ENCODE measurements around the gene CHMP1A. TPM values are rescaled to one million over a fixed set of nuclear protein-coding genes. Genes with fewer than 3 reads are reported as not detected.

The CHMP1A gene
- total RNA-seq, 4 donors from 2014 or later: 54.5 to 101 (median 82.2) TPM

DNA sequence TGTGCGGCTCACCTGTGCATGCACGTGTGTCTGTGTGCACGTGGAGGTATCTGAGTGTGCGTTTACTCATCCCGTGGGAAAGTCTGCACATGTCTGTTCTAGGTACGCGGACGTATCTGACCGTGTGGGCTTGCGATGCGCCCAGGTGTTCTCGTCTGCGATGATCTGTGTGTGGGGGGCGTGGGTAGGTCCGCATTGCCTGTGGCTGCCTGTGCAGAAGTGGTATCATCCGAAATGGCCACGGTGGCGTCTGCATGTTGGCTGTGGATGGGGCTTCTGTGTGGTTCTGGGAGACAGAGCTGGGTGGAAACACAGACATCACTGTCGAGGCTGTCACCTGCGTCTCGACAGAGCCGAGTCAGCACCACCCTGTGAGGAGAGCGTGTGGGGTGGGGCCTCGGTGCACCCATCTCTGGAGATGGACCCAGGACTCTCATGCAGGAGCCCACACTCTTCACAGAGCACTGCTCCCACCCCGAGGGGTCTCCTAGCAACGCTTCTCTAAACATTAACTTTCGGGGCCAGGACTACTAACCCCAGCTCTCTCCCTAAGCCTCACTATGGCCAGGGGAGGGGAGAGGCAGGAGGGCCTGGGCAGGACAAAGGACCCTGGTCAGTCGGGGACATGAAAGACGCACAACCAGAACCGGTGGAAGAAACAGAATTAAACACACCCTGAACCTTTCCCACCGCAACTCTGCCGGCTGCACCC is 35.7 kb downstream of the CHMP1A start:
- 56 to 66% methylated on average over 5 to 18 of the region's 32 CpGs for whole genome bisulfite sequencing, 2 donors (ENCODE audit: low coverage in 1 of 2)
- Histone ChIP-seq H3K9me3 (no peaks in the 10 kb centered on the region), H3K27me3 (peaks cover 77% of the 10 kb centered on the region), H3K4me1 (no peaks in the 10 kb centered on the region), H3K27ac (no peak overlapping the region), H3K36me3 (no peaks in the 10 kb centered on the region), H3K4me3 (no peak overlapping the region)
- TF ChIP-seq EP300 (IDR thresholded peaks at IDR 0.05): no peak
- no peak for TF ChIP-seq POLR2A (IDR thresholded peaks at IDR 0.05)
- TF ChIP-seq, protein P1, sequence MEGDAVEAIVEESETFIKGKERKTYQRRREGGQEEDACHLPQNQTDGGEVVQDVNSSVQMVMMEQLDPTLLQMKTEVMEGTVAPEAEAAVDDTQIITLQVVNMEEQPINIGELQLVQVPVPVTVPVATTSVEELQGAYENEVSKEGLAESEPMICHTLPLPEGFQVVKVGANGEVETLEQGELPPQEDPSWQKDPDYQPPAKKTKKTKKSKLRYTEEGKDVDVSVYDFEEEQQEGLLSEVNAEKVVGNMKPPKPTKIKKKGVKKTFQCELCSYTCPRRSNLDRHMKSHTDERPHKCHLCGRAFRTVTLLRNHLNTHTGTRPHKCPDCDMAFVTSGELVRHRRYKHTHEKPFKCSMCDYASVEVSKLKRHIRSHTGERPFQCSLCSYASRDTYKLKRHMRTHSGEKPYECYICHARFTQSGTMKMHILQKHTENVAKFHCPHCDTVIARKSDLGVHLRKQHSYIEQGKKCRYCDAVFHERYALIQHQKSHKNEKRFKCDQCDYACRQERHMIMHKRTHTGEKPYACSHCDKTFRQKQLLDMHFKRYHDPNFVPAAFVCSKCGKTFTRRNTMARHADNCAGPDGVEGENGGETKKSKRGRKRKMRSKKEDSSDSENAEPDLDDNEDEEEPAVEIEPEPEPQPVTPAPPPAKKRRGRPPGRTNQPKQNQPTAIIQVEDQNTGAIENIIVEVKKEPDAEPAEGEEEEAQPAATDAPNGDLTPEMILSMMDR (IDR thresholded peaks at IDR 0.05): no peak
- no peak for TF ChIP-seq POLR2AphosphoS5 (IDR thresholded peaks at IDR 0.05)
- ATAC-seq: no peak

DNA sequence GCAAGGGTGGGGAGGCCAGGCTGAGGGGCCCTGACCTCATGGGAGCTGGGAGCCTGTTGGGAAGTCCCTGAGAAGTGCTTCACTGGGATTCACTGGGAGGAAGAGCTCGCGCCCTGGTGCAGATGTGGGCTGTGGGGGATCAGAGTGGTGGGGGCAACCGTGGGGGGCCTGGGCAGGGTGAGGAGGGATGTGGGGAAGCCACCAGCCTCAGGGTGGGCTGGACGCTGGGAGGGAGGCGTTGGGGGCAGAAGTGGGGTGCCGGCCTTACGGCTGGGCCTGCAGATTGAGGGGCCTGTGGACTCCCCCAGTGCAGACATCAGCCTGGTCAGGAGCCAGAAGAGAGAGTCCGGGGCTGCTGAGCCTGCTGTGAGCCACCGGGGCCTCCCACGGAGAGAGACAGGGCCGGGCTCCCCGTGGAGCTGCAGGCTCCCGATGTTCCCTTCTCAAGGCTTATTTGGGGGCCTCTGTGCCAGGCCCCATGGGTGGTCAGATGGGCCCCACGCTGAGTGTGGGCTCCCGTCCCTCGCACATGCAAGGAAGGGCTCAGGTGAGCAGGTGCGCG is 36.3 kb downstream of the CHMP1A start:
- WGBS, 2 donors (ENCODE audit: low coverage in 1 of 2): no CpG with 5 or more reads among the region's 18 CpGs
- Histone ChIP-seq H3K27me3 (peaks cover 84% of the 10 kb centered on the region), H3K4me3 (no peak overlapping the region)

DNA sequence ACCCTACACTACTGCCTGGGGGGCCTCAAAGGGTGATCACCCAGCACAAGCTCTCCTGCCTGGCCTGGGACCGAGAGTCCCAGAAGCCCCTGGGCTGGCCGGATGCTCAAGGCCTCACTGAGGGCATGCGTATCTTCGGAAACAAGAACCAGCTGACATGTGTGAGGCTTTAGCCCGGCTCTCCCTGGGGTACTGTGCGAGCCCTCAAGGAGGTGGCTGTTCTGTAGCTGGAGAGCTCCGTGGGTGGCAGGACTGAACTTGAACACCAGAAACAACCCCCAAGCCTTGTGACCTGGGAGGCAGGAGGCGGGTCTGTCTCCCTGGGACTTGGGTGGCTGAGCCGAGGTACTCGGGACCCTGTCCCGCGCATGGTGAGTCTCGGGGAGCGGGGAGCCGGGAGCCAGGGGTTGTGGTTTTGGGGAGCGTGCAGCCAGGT is 37.1 kb downstream of the CHMP1A start:
- Histone ChIP-seq H3K4me3 (no peak overlapping the region), H3K27ac (no peak overlapping the region), H3K4me1 (no peaks in the 10 kb centered on the region), H3K36me3 (no peaks in the 10 kb centered on the region), H3K9me3 (no peaks in the 10 kb centered on the region), H3K27me3 (peaks cover 90% of the 10 kb centered on the region)
- 78% methylated on average over 3 of the region's 16 CpGs; no CpG with 5 or more reads in 1 of the 2 donors for WGBS, 2 donors (ENCODE audit: low coverage in 1 of 2)
- TF ChIP-seq EP300 (IDR thresholded peaks at IDR 0.05) (no peak), POLR2A (IDR thresholded peaks at IDR 0.05) (no peak), POLR2AphosphoS5 (IDR thresholded peaks at IDR 0.05) (no peak)
- TF ChIP-seq, protein P1 (IDR thresholded peaks at IDR 0.05): no peak
- ATAC-seq: no peak

More for the DNA sequence above, 36.3 kb downstream of the CHMP1A start:
- Histone ChIP-seq H3K9me3 (no peaks in the 10 kb centered on the region), H3K4me1 (no peaks in the 10 kb centered on the region), H3K36me3 (no peaks in the 10 kb centered on the region), H3K27ac (no peak overlapping the region)
- TF ChIP-seq POLR2A (IDR thresholded peaks at IDR 0.05) (no peak), EP300 (IDR thresholded peaks at IDR 0.05) (no peak), POLR2AphosphoS5 (IDR thresholded peaks at IDR 0.05) (no peak)
- TF ChIP-seq, protein P1 (IDR thresholded peaks at IDR 0.05): no peak
- ATAC-seq: no peak

DNA sequence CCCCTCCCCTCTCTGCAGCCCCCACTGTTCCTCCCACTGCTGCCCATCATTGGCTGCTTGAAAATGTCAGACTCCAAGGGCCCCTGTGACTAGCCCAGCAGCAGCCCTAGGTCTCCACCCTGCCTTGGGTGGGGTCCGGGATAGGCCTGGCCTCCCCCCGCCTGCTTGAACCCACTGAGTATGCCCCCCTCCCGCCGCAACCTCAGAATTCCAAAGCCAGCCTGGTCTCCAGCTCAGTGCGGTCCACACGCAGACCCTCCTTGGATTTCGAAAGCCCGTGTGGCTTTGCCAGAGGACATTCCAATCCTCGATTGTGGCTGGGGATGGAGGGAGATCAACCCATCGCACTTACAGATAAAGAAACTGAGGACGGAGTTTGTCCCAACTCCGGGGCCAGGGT is 37.7 kb downstream of the CHMP1A start:
- ATAC-seq: no peak
- no peak overlapping the region for H3K4me3 ChIP-seq
- H3K36me3 ChIP-seq: no peaks in the 10 kb centered on the region
- H3K4me1 ChIP-seq: no peaks in the 10 kb centered on the region
- no peak overlapping the region for H3K27ac ChIP-seq
- no peaks in the 10 kb centered on the region for H3K9me3 ChIP-seq
- H3K27me3 ChIP-seq: peaks cover 90% of the 10 kb centered on the region
- TF ChIP-seq POLR2AphosphoS5 (IDR thresholded peaks at IDR 0.05) (no peak), EP300 (IDR thresholded peaks at IDR 0.05) (no peak), POLR2A (IDR thresholded peaks at IDR 0.05) (no peak)
- TF ChIP-seq, protein P1 (IDR thresholded peaks at IDR 0.05): no peak
- no CpG with 5 or more reads among the region's 12 CpGs for WGBS, 2 donors (ENCODE audit: low coverage in 1 of 2)
